ENCODE measurements around the gene IQCH.

The IQCH gene

DNA sequence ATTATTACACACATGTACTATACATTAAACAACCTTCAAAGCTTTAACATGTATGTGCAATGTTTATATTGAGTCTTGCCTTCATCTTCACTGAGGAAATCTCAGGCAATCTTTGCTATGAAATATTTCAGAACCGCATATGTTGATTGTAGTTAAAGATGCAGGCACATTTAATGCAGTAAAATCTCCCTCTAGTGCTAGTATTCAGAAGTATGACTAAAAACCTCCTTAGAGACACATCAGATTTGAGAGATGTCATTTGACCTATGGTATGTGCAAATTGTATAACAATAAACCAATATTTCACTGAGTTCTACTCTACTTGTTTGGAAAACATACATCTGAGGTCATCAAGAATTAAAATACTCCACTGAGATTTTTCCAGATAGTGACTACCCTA is 142.6 kb downstream of the IQCH start:
- Histone ChIP-seq H3K4me3 (ENCODE audit: low read length) (no peak overlapping the region), H3K36me3 (ENCODE audit: control insufficient read depth, low read length) (no peaks in the 10 kb centered on the region), H3F3A (ENCODE audit: control insufficient read depth, insufficient read depth) (no peaks in the 10 kb centered on the region), H3K27ac (ENCODE audit: low read depth, low read length) (no peak overlapping the region), H4K20me1 (ENCODE audit: control insufficient read depth, insufficient read depth, low read depth, low read length) (no peaks in the 10 kb centered on the region), H3K27me3 (ENCODE audit: control insufficient read depth, low read length) (no peaks in the 10 kb centered on the region), H3K9me2 (replicated peaks; ENCODE audit: control insufficient read depth, low read length) (no peaks in the 10 kb centered on the region), H3K4me2 (ENCODE audit: low read length) (no peak overlapping the region), H3K9me3 (ENCODE audit: control insufficient read depth, insufficient read depth, low read length) (no peaks in the 10 kb centered on the region), H3K4me1 (ENCODE audit: control insufficient read depth, low read length) (peaks cover 10% of the 10 kb centered on the region; the same call in 1 of the 2 replicates), H3K79me2 (ENCODE audit: control insufficient read depth, low read length) (no peaks in the 10 kb centered on the region)
- no peak for TF ChIP-seq EZH2phosphoT487 (IDR thresholded peaks at IDR 0.05; ENCODE audit: borderline replicate concordance, low read length)

DNA sequence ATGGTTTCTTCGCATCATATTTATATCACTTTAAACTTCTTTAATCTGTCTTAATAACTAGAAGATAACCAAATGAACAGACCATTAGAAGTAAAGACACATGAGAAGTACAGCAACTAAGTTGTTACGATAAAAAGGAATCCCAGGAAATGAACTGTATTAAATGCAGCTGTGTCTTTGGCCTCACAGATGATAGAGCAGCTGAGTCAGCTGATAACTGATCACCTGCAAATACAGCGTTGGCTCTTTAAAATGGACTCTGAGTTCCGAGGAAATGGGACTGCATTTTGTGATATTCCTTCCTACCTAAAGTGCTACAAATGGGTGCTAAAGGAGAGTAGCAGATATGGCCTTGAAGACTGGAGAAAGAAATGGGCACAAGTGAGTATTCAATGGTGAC is 145.3 kb downstream of the IQCH start:
- 0 out of 2 replicates have a peak, but pooled peaks cover 5% of the 10 kb centered on the region for H3K4me1 ChIP-seq (ENCODE audit: control insufficient read depth, low read length)
- no peaks in the 10 kb centered on the region for H3K9me3 ChIP-seq (ENCODE audit: control insufficient read depth, insufficient read depth, low read length)
- no peak overlapping the region for H3K4me2 ChIP-seq (ENCODE audit: low read length)
- no peak overlapping the region for H3K27ac ChIP-seq (ENCODE audit: low read depth, low read length)
- H3K9me2 ChIP-seq (replicated peaks; ENCODE audit: control insufficient read depth, low read length) = no peaks in the 10 kb centered on the region
- H3K79me2 ChIP-seq (ENCODE audit: control insufficient read depth, low read length) = no peaks in the 10 kb centered on the region
- H4K20me1 ChIP-seq (ENCODE audit: control insufficient read depth, insufficient read depth, low read depth, low read length) = no peaks in the 10 kb centered on the region
- no peaks in the 10 kb centered on the region for H3F3A ChIP-seq (ENCODE audit: control insufficient read depth, insufficient read depth)
- H3K27me3 ChIP-seq (ENCODE audit: control insufficient read depth, low read length) = 0 out of 2 replicates have a peak, but pooled peaks cover 5% of the 10 kb centered on the region
- H3K36me3 ChIP-seq (ENCODE audit: control insufficient read depth, low read length) = no peaks in the 10 kb centered on the region
- no peak overlapping the region for H3K4me3 ChIP-seq (ENCODE audit: low read length)
- TF ChIP-seq, protein P1, sequence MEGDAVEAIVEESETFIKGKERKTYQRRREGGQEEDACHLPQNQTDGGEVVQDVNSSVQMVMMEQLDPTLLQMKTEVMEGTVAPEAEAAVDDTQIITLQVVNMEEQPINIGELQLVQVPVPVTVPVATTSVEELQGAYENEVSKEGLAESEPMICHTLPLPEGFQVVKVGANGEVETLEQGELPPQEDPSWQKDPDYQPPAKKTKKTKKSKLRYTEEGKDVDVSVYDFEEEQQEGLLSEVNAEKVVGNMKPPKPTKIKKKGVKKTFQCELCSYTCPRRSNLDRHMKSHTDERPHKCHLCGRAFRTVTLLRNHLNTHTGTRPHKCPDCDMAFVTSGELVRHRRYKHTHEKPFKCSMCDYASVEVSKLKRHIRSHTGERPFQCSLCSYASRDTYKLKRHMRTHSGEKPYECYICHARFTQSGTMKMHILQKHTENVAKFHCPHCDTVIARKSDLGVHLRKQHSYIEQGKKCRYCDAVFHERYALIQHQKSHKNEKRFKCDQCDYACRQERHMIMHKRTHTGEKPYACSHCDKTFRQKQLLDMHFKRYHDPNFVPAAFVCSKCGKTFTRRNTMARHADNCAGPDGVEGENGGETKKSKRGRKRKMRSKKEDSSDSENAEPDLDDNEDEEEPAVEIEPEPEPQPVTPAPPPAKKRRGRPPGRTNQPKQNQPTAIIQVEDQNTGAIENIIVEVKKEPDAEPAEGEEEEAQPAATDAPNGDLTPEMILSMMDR (IDR thresholded peaks at IDR 0.05; ENCODE audit: low read depth, low read length, poor library complexity, severe bottlenecking) = no peak
- TF ChIP-seq EZH2phosphoT487 (IDR thresholded peaks at IDR 0.05; ENCODE audit: borderline replicate concordance, low read length) = no peak

DNA sequence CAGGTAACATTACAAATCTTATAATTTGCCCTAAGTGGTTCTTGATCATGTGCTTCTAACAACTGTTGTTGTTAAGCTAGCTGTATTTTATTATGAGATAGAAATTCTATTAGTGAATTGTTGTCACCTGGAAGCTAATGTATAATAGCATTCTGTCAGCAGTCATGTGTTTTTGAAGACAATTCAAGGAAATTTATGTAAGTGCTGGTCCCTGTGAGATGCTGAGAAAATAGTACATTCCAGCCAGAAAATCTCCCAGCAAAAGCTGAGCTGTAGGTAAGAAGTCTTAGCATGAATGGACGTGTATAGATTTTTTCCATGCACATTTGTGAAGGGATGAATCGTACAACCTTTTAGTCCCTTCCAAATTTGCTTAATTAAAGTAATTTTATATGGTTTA is 146.3 kb downstream of the IQCH start:
- Histone ChIP-seq H3K4me2 (ENCODE audit: low read length) (no peak overlapping the region), H3K9me3 (ENCODE audit: control insufficient read depth, insufficient read depth, low read length) (no peaks in the 10 kb centered on the region), H3F3A (ENCODE audit: control insufficient read depth, insufficient read depth) (no peaks in the 10 kb centered on the region), H3K79me2 (ENCODE audit: control insufficient read depth, low read length) (no peaks in the 10 kb centered on the region), H3K4me3 (ENCODE audit: low read length) (no peak overlapping the region), H3K9me2 (replicated peaks; ENCODE audit: control insufficient read depth, low read length) (no peaks in the 10 kb centered on the region), H3K36me3 (ENCODE audit: control insufficient read depth, low read length) (no peaks in the 10 kb centered on the region), H3K4me1 (ENCODE audit: control insufficient read depth, low read length) (0 out of 2 replicates have a peak, but pooled peaks cover 5% of the 10 kb centered on the region), H3K27ac (ENCODE audit: low read depth, low read length) (no peak overlapping the region), H4K20me1 (ENCODE audit: control insufficient read depth, insufficient read depth, low read depth, low read length) (no peaks in the 10 kb centered on the region), H3K27me3 (ENCODE audit: control insufficient read depth, low read length) (0 out of 2 replicates have a peak, but pooled peaks cover 5% of the 10 kb centered on the region)
- no peak for TF ChIP-seq EZH2phosphoT487 (IDR thresholded peaks at IDR 0.05; ENCODE audit: borderline replicate concordance, low read length)
- TF ChIP-seq, protein P1 (IDR thresholded peaks at IDR 0.05; ENCODE audit: low read depth, low read length, poor library complexity, severe bottlenecking) = no peak

DNA sequence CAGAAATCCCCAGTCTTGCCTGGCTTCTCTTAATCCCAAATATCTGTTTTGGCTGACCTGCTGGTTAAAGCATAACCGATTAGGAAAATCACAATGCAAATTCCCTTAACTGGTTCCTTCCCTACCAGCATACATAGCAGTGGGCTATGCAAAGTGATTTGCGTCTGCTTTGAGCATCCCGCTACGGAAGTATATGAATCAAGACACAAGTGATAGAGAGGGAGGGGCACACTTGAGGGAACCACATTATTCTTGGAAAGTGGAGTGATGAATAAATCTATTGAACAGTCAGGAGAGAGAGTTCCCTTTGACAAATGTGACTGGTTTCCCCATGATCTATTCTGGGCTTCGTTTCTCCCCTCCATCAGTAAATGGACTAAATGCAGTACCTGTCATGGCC is 146.8 kb downstream of the IQCH start:
- H3K4me3 ChIP-seq (ENCODE audit: low read length) = no peak overlapping the region
- 0 out of 2 replicates have a peak, but pooled peaks cover under 1% of the 10 kb centered on the region for H3K4me1 ChIP-seq (ENCODE audit: control insufficient read depth, low read length)
- 0 out of 2 replicates have a peak, but pooled peaks cover 5% of the 10 kb centered on the region for H3K27me3 ChIP-seq (ENCODE audit: control insufficient read depth, low read length)
- H3F3A ChIP-seq (ENCODE audit: control insufficient read depth, insufficient read depth) = no peaks in the 10 kb centered on the region
- no peaks in the 10 kb centered on the region for H3K9me2 ChIP-seq (replicated peaks; ENCODE audit: control insufficient read depth, low read length)
- no peak overlapping the region for H3K4me2 ChIP-seq (ENCODE audit: low read length)
- no peaks in the 10 kb centered on the region for H4K20me1 ChIP-seq (ENCODE audit: control insufficient read depth, insufficient read depth, low read depth, low read length)
- no peaks in the 10 kb centered on the region for H3K36me3 ChIP-seq (ENCODE audit: control insufficient read depth, low read length)
- no peaks in the 10 kb centered on the region for H3K79me2 ChIP-seq (ENCODE audit: control insufficient read depth, low read length)
- H3K27ac ChIP-seq (ENCODE audit: low read depth, low read length) = no peak overlapping the region
- TF ChIP-seq, protein P1 (IDR thresholded peaks at IDR 0.05; ENCODE audit: low read depth, low read length, poor library complexity, severe bottlenecking) = no peak
- TF ChIP-seq EZH2phosphoT487 (IDR thresholded peaks at IDR 0.05; ENCODE audit: borderline replicate concordance, low read length) = no peak
- H3K9me3 ChIP-seq (ENCODE audit: control insufficient read depth, insufficient read depth, low read length) = no peaks in the 10 kb centered on the region

All from DOHH2 (cell line).